ENCODE data around the gene GHRL.

The GHRL gene

GRCh38 chr3:10248984-10249748 lies 43.6 kb downstream of the GHRL start:
- TF ChIP-seq CTCF (IDR thresholded peaks at IDR 0.05; ENCODE audit: insufficient read depth, low read depth, low read length, missing control alignments): no peak
- H3K4me3 ChIP-seq (ENCODE audit: low read depth, low read length): peak overlapping the region; percentile 95
- peak; percentile 61 for DNase-seq (ENCODE audit: low read depth)

GRCh38 chr3:10248184-10248983 lies 44.4 kb downstream of the GHRL start, which contains the start of gene TATDN2:
TSS of gene TATDN2 (plus strand) at chr3:10248459. CDS start at chr3:10249201, 742 bp downstream.
- H3K4me3 ChIP-seq (ENCODE audit: low read depth, low read length): peak within 1 kb of the TSS; percentile 95
- peak; percentile 99 for DNase-seq (ENCODE audit: low read depth)
- TF ChIP-seq CTCF (IDR thresholded peaks at IDR 0.05; ENCODE audit: insufficient read depth, low read depth, low read length, missing control alignments): no peak

- H3K4me3 ChIP-seq (ENCODE audit: low read depth, low read length): peak overlapping the region; percentile 59
- TF ChIP-seq CTCF (IDR thresholded peaks at IDR 0.05; ENCODE audit: insufficient read depth, low read depth, low read length, missing control alignments): no peak
- no peak for DNase-seq (ENCODE audit: low read depth)
These were observed 45.0 kb downstream of the GHRL start for GRCh38 chr3:10247679-10248183.

GRCh38 chr3:10245081-10245712 lies 47.5 kb downstream of the GHRL start:
- H3K4me3 ChIP-seq (ENCODE audit: low read depth, low read length): no peak overlapping the region
- no peak for DNase-seq (ENCODE audit: low read depth)
- TF ChIP-seq CTCF (IDR thresholded peaks at IDR 0.05; ENCODE audit: insufficient read depth, low read depth, low read length, missing control alignments): no peak

GRCh38 chr3:10244009-10244408 lies 48.7 kb downstream of the GHRL start:
- DNase-seq (ENCODE audit: low read depth): no peak

More at GRCh38 chr3:10244009-10244408, 48.7 kb downstream of the GHRL start:
- TF ChIP-seq CTCF (IDR thresholded peaks at IDR 0.05; ENCODE audit: insufficient read depth, low read depth, low read length, missing control alignments): no peak
- no peak overlapping the region for H3K4me3 ChIP-seq (ENCODE audit: low read depth, low read length)
